IMR-90 (cell line): Measurements from ENCODE around the gene NR2C2. TPM values are rescaled to one million over a fixed set of nuclear protein-coding genes. Genes with fewer than 3 reads are reported as not detected.

Experiments
- ATAC-seq: fragments of 200-7000 bp; cut with Tn5 transposase; 2 replicates; pipeline ENCODE4 v1.9.1; 2020; ENCODE audit warnings: low read depth, mild to moderate bottlenecking, moderate library complexity
- BruUV-seq: library from RNA; stranded (reverse); fragments of 400-500 nt; replicated peaks from 2 replicates; lab custom pipeline; 2021; lab: Mats Ljungman, UMichigan
- CTCF ChIA-PET: fragments of 300-600 bp; formaldehyde crosslinking; extraction: SDS; loops from one replicate; lab custom pipeline; 2021; ENCODE audit warnings: antibody characterized with exemption; lab: Yijun Ruan, JAX
- POLR2A ChIA-PET: fragments of 300-600 bp; sonication (Branson Sonifier 250); formaldehyde crosslinking; loops from one replicate; lab custom pipeline; 2022; ENCODE audit warnings: antibody characterized with exemption; ENCODE audit not compliant: unreplicated experiment; lab: Charles Lee
- DNase-seq: peaks from one replicate; pipeline ENCODE4 v3.0.0; 2013
- H2AFZ ChIP-seq: replicated peaks from 2 replicates; pipeline ENCODE3; 2013; ENCODE audit warnings: low read length, mild to moderate bottlenecking; ENCODE audit not compliant: poor library complexity
- H2AK5ac ChIP-seq: 2 replicates; pipeline ENCODE4 v1.6.1; 2013; ENCODE audit warnings: low read depth, low read length, inconsistent platforms
- H2AK9ac ChIP-seq: replicated peaks from 2 replicates; pipeline ENCODE3; 2013; ENCODE audit warnings: mild to moderate bottlenecking, low read depth, low read length, moderate library complexity; ENCODE audit not compliant: poor library complexity
- H2BK120ac ChIP-seq: 2 replicates; pipeline ENCODE4 v1.6.1; 2013; ENCODE audit warnings: low read depth, low read length, inconsistent platforms
- H2BK15ac ChIP-seq: 3 replicates; pipeline ENCODE4 v1.6.1; 2013; ENCODE audit warnings: low read depth, low read length, inconsistent platforms
- H2BK20ac ChIP-seq: 2 replicates; pipeline ENCODE4 v1.6.1; 2013; ENCODE audit warnings: low read depth, mild to moderate bottlenecking, inconsistent platforms, low read length, moderate library complexity
- H2BK5ac ChIP-seq: 2 replicates; pipeline ENCODE4 v1.6.1; 2013; ENCODE audit warnings: mild to moderate bottlenecking, low read depth, low read length, inconsistent platforms; ENCODE audit not compliant: poor library complexity, severe bottlenecking
- H3K14ac ChIP-seq: replicated peaks from 2 replicates; pipeline ENCODE4 v1.6.1; 2013; ENCODE audit warnings: low read depth, low read length, inconsistent platforms
- H3K18ac ChIP-seq: 2 replicates; pipeline ENCODE4 v1.6.1; 2013; ENCODE audit warnings: low read depth, low read length, control low read depth
- H3K23ac ChIP-seq: 2 replicates; pipeline ENCODE4 v1.6.1; 2013; ENCODE audit warnings: low read depth, low read length, inconsistent platforms
- H3K27ac ChIP-seq: 2 replicates; pipeline ENCODE4 v1.5.1; 2013; ENCODE audit warnings: mild to moderate bottlenecking, control low read depth, low read length; ENCODE audit not compliant: insufficient read depth
- H3K27me3 ChIP-seq: 2 replicates; pipeline ENCODE4 v1.6.1; 2013; ENCODE audit warnings: low read length; ENCODE audit not compliant: control insufficient read depth, insufficient read depth
- H3K36me3 ChIP-seq: 2 replicates; pipeline ENCODE4 v1.6.1; 2013; ENCODE audit warnings: low read length, mixed read lengths; ENCODE audit not compliant: control insufficient read depth, insufficient read depth
- H3K4ac ChIP-seq: 2 replicates; pipeline ENCODE4 v1.6.1; 2013; ENCODE audit warnings: low read depth, low read length, inconsistent platforms
- H3K4me1 ChIP-seq: 2 replicates; pipeline ENCODE4 v1.6.1; 2013; ENCODE audit warnings: low read length, mixed read lengths; ENCODE audit not compliant: control insufficient read depth, insufficient read depth
- H3K4me2 ChIP-seq: 2 replicates; pipeline ENCODE4 v1.6.1; 2013; ENCODE audit warnings: low read depth, mild to moderate bottlenecking, control low read depth, low read length, moderate library complexity
- H3K4me3 ChIP-seq: 2 replicates; pipeline ENCODE4 v1.5.1; 2013; ENCODE audit warnings: low read depth, mild to moderate bottlenecking, control low read depth, low read length, moderate library complexity; ENCODE audit not compliant: insufficient read depth
- H3K56ac ChIP-seq: 2 replicates; pipeline ENCODE4 v1.6.1; 2013; ENCODE audit warnings: low read length, inconsistent platforms; ENCODE audit not compliant: insufficient read depth; ENCODE audit errors: extremely low read depth
- H3K79me1 ChIP-seq, 2 experiments: 2 replicates each; pipeline ENCODE4 v1.6.1; 2013; ENCODE audit warnings: low read length in 2 of 2, inconsistent platforms in 1 of 2, low read depth in 1 of 2
- H3K9ac ChIP-seq: 2 replicates; pipeline ENCODE4 v1.6.1; 2013; ENCODE audit warnings: low read depth, low read length, control low read depth
- H3K9me1 ChIP-seq: 2 replicates; pipeline ENCODE4 v1.6.1; 2013; ENCODE audit warnings: low read length, inconsistent platforms; ENCODE audit not compliant: insufficient read depth
- H3K9me3 ChIP-seq: 2 replicates; pipeline ENCODE4 v1.6.1; 2013; ENCODE audit warnings: low read length; ENCODE audit not compliant: control insufficient read depth, insufficient read depth
- H4K20me1 ChIP-seq: 2 replicates; pipeline ENCODE4 v1.6.1; 2013; ENCODE audit warnings: low read length, inconsistent platforms; ENCODE audit not compliant: insufficient read depth
- H4K5ac ChIP-seq: 2 replicates; pipeline ENCODE4 v1.6.1; 2013; ENCODE audit warnings: mild to moderate bottlenecking, low read depth, low read length, control low read depth
- H4K8ac ChIP-seq, 2 experiments: 2 replicates each; pipeline ENCODE4 v1.6.1; 2013; ENCODE audit warnings: low read depth in 2 of 2, low read length in 2 of 2, control low read depth in 1 of 2, inconsistent platforms in 1 of 2
- H4K91ac ChIP-seq: 2 replicates; pipeline ENCODE4 v1.6.1; 2013; ENCODE audit warnings: low read depth, low read length, inconsistent platforms; ENCODE audit not compliant: insufficient read depth
- ELK1 ChIP-seq: fragments of 150-350 bp; IDR thresholded peaks from 2 replicates; pipeline ENCODE4 v1.6.1; 2016; ENCODE audit warnings: low read depth, mild to moderate bottlenecking, low read length, moderate library complexity, borderline replicate concordance
- FOS ChIP-seq: fragments of 150-350 bp; IDR thresholded peaks from 2 replicates; pipeline ENCODE4 v1.6.1; 2016; ENCODE audit warnings: low read depth, low read length
- WGBS, 2 experiments: methylation state at CpG; one replicate each; pipeline versions ENCODE4 v1.1.5 to v1.1.7; 2013; ENCODE audit warnings: missing lambda C conversion rate in 2 of 2; ENCODE audit not compliant: insufficient read length in 1 of 2; ENCODE audit errors: extremely low coverage in 2 of 2; 5-methylcytosine and 5-hydroxymethylcytosine counted together
- dilution Hi-C: fragments of 300-500 bp; cut with HindIII; formaldehyde crosslinking; loops from one replicate; pipeline ENCODE4 v1.14.3; 2018; ENCODE audit warnings: low sequenced_read_pairs; ENCODE audit not compliant: unreplicated experiment
- in situ Hi-C: fragments of 300-500 bp; cut with MboI; formaldehyde crosslinking; loops from 3 replicates; pipeline ENCODE4 v1.14.3; 2019; ENCODE audit warnings: low sequenced_read_pairs, inconsistent platforms, mixed read lengths
- intact Hi-C: fragments of 100-400 bp; cut with micrococcal nuclease; formaldehyde crosslinking; loops from 2 replicates; pipeline ENCODE4 v1.10.0; 2022
- polyA plus RNA-seq, 3 experiments: library from polyadenylated mRNA; depleted of rRNA; stranded (reverse); fragments of >200 nt; gene quantifications; 2 replicates each; pipeline ENCODE4 v1.2.3, GENCODE V29; 2012; ENCODE audit warnings: low replicate concordance in 1 of 3
- total RNA-seq: library from RNA; depleted of rRNA; stranded (reverse); fragments of >200 nt; gene quantifications from 2 replicates; pipeline ENCODE4 v1.2.3, GENCODE V29; 2012

Gene NR2C2
- total and polyA plus RNA-seq, 2 of the 4 experiments (the other 2 are of a cell fraction): 10.4 to 13.8 TPM

GRCh38 chr3:15091575-15091974 lies 144.2 kb downstream of the NR2C2 start:
- H4K8ac ChIP-seq: no peak overlapping the region
- H2AFZ ChIP-seq: no peak overlapping the region
- H4K20me1 ChIP-seq: no peaks in the 10 kb centered on the region
- in situ Hi-C loops: no loop called here
- no peak overlapping the region for H2BK15ac ChIP-seq
- H3K23ac ChIP-seq: no peak overlapping the region
- intact Hi-C loops: no loop called here
- ChIA-PET CTCF (interaction anchor here (1.3 kb wide), 1 partner anchor 10 kb away, joined by 3 read pairs; no protein-coding TSS in a partner anchor), POLR2A (no interaction called here)
- no TSS peak for BruUV-seq
- H2BK120ac ChIP-seq: no peak overlapping the region
- H3K4me1 ChIP-seq: no peaks in the 10 kb centered on the region
- dilution Hi-C loops: no loop called here
- no peak overlapping the region for H4K5ac ChIP-seq
- H3K56ac ChIP-seq: no peak overlapping the region
- H3K4me3 ChIP-seq: no peak overlapping the region
- H3K27ac ChIP-seq: no peak overlapping the region
- H2AK9ac ChIP-seq: no peak overlapping the region
- H3K79me1 ChIP-seq: peaks cover 7 to 16% of the 10 kb centered on the region in 2 experiments
- no peak overlapping the region for H3K9ac ChIP-seq
- H3K9me1 ChIP-seq: no peaks in the 10 kb centered on the region
- H3K14ac ChIP-seq: no peak overlapping the region
- DNase-seq (no peak), ATAC-seq (no peak)
- no peak for TF ChIP-seq ELK1
- TF ChIP-seq FOS: no peak
- no peak overlapping the region for H2AK5ac ChIP-seq
- no peaks in the 10 kb centered on the region for H3K9me3 ChIP-seq
- no peak overlapping the region for H3K18ac ChIP-seq
- no peak overlapping the region for H3K4ac ChIP-seq
- H3K36me3 ChIP-seq: peaks cover 26% of the 10 kb centered on the region
- H2BK5ac ChIP-seq: no peak overlapping the region
- no peak overlapping the region for H3K4me2 ChIP-seq
- no peak overlapping the region for H4K91ac ChIP-seq
- WGBS, 2 experiments: no CpG with 5 or more reads among the region's 5 CpGs
- no peaks in the 10 kb centered on the region for H3K27me3 ChIP-seq
- H2BK20ac ChIP-seq: no peak overlapping the region
